B cell (primary cell): ENCODE results near the gene CLEC19A. TPM values are rescaled to one million over a fixed set of nuclear protein-coding genes. Genes with fewer than 3 reads are reported as not detected.

Source experiments
- ATAC-seq: fragments of 200-7000 bp; cut with Tn5 transposase; one replicate; pipeline ENCODE4 v1.10.0; 2021; ENCODE audit warnings: low read depth, mild to moderate bottlenecking, moderate number of reproducible peaks, moderate library complexity
- CTCF ChIA-PET: fragments of 350-600 bp; sonication (Branson Sonifier 250); formaldehyde crosslinking; loops from one replicate; lab custom pipeline; 2021; ENCODE audit warnings: antibody characterized with exemption, inconsistent platforms; lab: Charles Lee
- POLR2A ChIA-PET: fragments of 350-600 bp; sonication (Branson Sonifier 250); formaldehyde crosslinking; loops from one replicate; lab custom pipeline; 2021; ENCODE audit warnings: antibody characterized with exemption; lab: Charles Lee
- DNase-seq: peaks from one replicate; pipeline ENCODE4 v3.0.0; 2013
- H2AFZ ChIP-seq: 2 replicates; pipeline ENCODE4 v1.6.1; 2012; ENCODE audit warnings: mild to moderate bottlenecking, low read depth, low read length; ENCODE audit not compliant: insufficient read depth, poor library complexity, severe bottlenecking
- H3K27ac ChIP-seq, 2 donors: 1 replicate in 1 of 2; 2 replicates in 1 of 2; pipeline ENCODE4 v1.5.1; 2012 to 2013; ENCODE audit warnings: low read length in 2 of 2, mild to moderate bottlenecking in 2 of 2, moderate library complexity in 1 of 2
- H3K27me3 ChIP-seq, 4 experiments: fragments of 200-600 bp in 1 of 4; sonication (generic) in 1 of 4; replicated peaks in 1 of 4; 1 replicate in 2 of 4; 2 replicates in 2 of 4; pipeline versions ENCODE4 v1.6.1 to v1.7.0; 2013 to 2016; ENCODE audit warnings: low read length in 3 of 4, mild to moderate bottlenecking in 2 of 4, mixed read lengths in 1 of 4, moderate library complexity in 1 of 4; ENCODE audit not compliant: insufficient read depth in 4 of 4, control insufficient read depth in 3 of 4; ENCODE audit errors: control extremely low read depth in 1 of 4
- H3K36me3 ChIP-seq, 2 experiments: replicated peaks in 1 of 2; 1 replicate in 1 of 2; 2 replicates in 1 of 2; pipeline versions ENCODE4 v1.6.1 to v1.7.1; 2013; ENCODE audit warnings: low read length in 1 of 2; ENCODE audit not compliant: insufficient read depth in 2 of 2, control insufficient read depth in 1 of 2; ENCODE audit errors: control extremely low read depth in 1 of 2, extremely low read depth in 1 of 2
- H3K4me1 ChIP-seq, 2 donors: fragments of 200-600 bp in 1 of 2; sonication (generic) in 1 of 2; 1 replicate in 1 of 2; 2 replicates in 1 of 2; pipeline versions ENCODE4 v1.5.1 to v1.6.1; 2013 to 2017; ENCODE audit warnings: low read length in 2 of 2; ENCODE audit not compliant: control insufficient read depth in 2 of 2, insufficient read depth in 2 of 2
- H3K4me2 ChIP-seq: replicated peaks from 2 replicates; pipeline ENCODE3; 2012; ENCODE audit warnings: mild to moderate bottlenecking, low read depth, low read length; ENCODE audit not compliant: poor library complexity, severe bottlenecking
- H3K4me3 ChIP-seq, 5 experiments: fragments of 200-600 bp in 1 of 5; sonication (generic) in 1 of 5; 1 replicate in 3 of 5; 2 replicates in 2 of 5; pipeline versions ENCODE4 v1.5.1 to v1.7.0; 2011 to 2016; ENCODE audit warnings: low read length in 4 of 5, mild to moderate bottlenecking in 4 of 5, low read depth in 2 of 5, control low read depth in 1 of 5, moderate library complexity in 1 of 5; ENCODE audit not compliant: insufficient read depth in 1 of 5; ENCODE audit errors: control extremely low read depth in 1 of 5, extremely low read depth in 1 of 5
- H3K79me2 ChIP-seq: fragments of 200-600 bp; sonication (generic); one replicate; pipeline ENCODE4 v1.6.0; 2016; ENCODE audit warnings: low read length; ENCODE audit not compliant: control insufficient read depth, insufficient read depth
- H3K9ac ChIP-seq: fragments of 200-600 bp; sonication (generic); 2 replicates; pipeline ENCODE4 v1.6.1; 2017; ENCODE audit warnings: mild to moderate bottlenecking, low read length, moderate library complexity
- H3K9me3 ChIP-seq, 3 donors: one replicate each; pipeline versions ENCODE4 v1.6.1 to v1.7.1; 2013; ENCODE audit warnings: low read length in 2 of 3; ENCODE audit not compliant: control insufficient read depth in 2 of 3, insufficient read depth in 1 of 3; ENCODE audit errors: control extremely low read depth in 1 of 3
- H4K20me1 ChIP-seq: 2 replicates; pipeline ENCODE4 v1.6.0; 2012; ENCODE audit warnings: mild to moderate bottlenecking, low read length; ENCODE audit not compliant: insufficient read depth, control insufficient read depth, poor library complexity, severe bottlenecking
- H3K27ac Mint-ChIP-seq: one replicate; pipeline ENCODE4 v1.8.0; 2021; ENCODE audit warnings: mixed read lengths
- H3K27me3 Mint-ChIP-seq: one replicate; pipeline ENCODE4 v1.8.0; 2021; ENCODE audit warnings: mixed read lengths
- H3K4me1 Mint-ChIP-seq: one replicate; pipeline ENCODE4 v1.8.0; 2021; ENCODE audit warnings: mixed read lengths
- H3K4me3 Mint-ChIP-seq: one replicate; pipeline ENCODE4 v1.8.0; 2021; ENCODE audit warnings: mixed read lengths
- H3K9me3 Mint-ChIP-seq: one replicate; pipeline ENCODE4 v1.8.0; 2022; ENCODE audit warnings: mixed read lengths; ENCODE audit not compliant: insufficient read depth
- EZH2 ChIP-seq: IDR thresholded peaks from 2 replicates; pipeline ENCODE4 v1.6.1; 2012; ENCODE audit warnings: borderline replicate concordance, low read depth, mild to moderate bottlenecking, moderate library complexity, low read length; ENCODE audit not compliant: insufficient read depth, poor library complexity, severe bottlenecking
- WGBS: methylation state at CpG from one replicate; pipeline ENCODE4 v1.1.5; 2013; ENCODE audit warnings: missing lambda C conversion rate; ENCODE audit not compliant: insufficient coverage; 5-methylcytosine and 5-hydroxymethylcytosine counted together
- intact Hi-C: fragments of 100-400 bp; cut with micrococcal nuclease; formaldehyde crosslinking; loops from one replicate; pipeline ENCODE4 v1.10.0; 2022
- polyA plus RNA-seq: library from polyadenylated mRNA; depleted of rRNA; stranded (reverse); fragments of >200 nt; gene quantifications from 2 replicates; pipeline ENCODE4 v1.2.3, GENCODE V29; 2012
- total RNA-seq, 2 donors: library from RNA; stranded (reverse); fragments of 120-200 nt in 1 of 2; gene quantifications; 1 replicate in 1 of 2; 2 replicates in 1 of 2; pipeline versions ENCODE4 v1.2.3 to v1.2.4, GENCODE V29; 2013 to 2022
- TF ChIP-seq, protein P1 (sequence below): fragments of 200-600 bp; IDR thresholded peaks from one replicate; pipeline ENCODE4 v1.8.0; 2022; ENCODE audit warnings: antibody characterized with exemption, mild to moderate bottlenecking

CLEC19A gene
- total and polyA plus RNA-seq, 2 donors (not counting 1 experiment from before 2014, with no cell fraction given), result not detected

DNA sequence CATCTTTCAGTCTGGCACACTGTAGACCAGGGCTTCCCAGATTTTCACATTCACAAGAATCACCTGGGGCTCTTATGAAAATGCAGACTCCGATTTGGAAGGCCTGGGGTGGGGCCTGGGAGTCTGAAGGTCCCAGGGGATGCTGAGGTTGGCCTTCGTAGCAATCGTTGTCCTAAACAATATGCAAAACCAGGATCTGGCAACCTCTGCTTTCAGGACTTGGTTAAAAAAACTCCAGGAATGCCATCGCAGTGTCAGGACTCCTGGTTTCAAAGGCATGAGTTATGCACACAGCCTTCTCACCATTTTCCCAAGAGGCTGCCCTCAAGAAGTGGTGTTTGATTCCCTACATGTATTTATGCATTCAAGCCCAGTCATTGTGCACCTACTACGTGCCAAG lies 6.7 kb downstream of the CLEC19A start:
- intact Hi-C loops, result no loop called here
- H3K9ac ChIP-seq, result no peak overlapping the region

DNA sequence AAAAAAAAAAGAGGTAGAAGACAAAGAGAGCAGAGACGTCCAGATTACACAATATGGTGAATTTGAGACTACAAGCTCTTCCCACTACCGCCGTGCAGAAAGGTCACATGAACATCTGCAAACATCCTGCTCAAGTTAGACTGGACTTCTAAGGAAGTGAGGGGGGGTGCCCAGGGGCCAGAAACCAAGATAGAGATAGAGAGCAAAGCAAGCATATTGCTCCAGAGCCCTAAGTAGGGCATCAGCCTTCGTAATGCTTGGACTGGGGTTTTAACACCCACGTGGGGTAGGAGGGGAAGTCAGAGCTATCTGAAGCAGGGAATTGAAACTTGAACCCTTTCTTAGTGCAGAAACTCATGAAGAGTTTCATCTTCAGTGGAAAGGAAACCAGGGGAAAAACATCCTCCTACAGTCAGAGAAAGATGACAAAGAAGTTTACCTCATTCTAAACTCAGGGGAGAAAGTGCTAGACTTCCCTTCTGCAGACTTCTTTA lies 8.7 kb downstream of the CLEC19A start:
- no peak for TF ChIP-seq EZH2
- TF ChIP-seq, protein P1, sequence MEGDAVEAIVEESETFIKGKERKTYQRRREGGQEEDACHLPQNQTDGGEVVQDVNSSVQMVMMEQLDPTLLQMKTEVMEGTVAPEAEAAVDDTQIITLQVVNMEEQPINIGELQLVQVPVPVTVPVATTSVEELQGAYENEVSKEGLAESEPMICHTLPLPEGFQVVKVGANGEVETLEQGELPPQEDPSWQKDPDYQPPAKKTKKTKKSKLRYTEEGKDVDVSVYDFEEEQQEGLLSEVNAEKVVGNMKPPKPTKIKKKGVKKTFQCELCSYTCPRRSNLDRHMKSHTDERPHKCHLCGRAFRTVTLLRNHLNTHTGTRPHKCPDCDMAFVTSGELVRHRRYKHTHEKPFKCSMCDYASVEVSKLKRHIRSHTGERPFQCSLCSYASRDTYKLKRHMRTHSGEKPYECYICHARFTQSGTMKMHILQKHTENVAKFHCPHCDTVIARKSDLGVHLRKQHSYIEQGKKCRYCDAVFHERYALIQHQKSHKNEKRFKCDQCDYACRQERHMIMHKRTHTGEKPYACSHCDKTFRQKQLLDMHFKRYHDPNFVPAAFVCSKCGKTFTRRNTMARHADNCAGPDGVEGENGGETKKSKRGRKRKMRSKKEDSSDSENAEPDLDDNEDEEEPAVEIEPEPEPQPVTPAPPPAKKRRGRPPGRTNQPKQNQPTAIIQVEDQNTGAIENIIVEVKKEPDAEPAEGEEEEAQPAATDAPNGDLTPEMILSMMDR, result no peak
- H3K4me2 ChIP-seq, result peak overlapping the region; percentile 57
- CTCF ChIA-PET, result interaction anchor here (0.8 kb wide), 1 partner anchor 81 kb away, joined by 3 read pairs; no protein-coding TSS in a partner anchor
- no peaks in the 10 kb centered on the region for H4K20me1 ChIP-seq
- intact Hi-C loops, result no loop called here
- H3K4me1 Mint-ChIP-seq, result peaks cover 18% of the 10 kb centered on the region
- peak overlapping the region; percentile 32 for H3K9ac ChIP-seq
- H3K27me3 Mint-ChIP-seq, result no peaks in the 10 kb centered on the region
- POLR2A ChIA-PET, result interaction anchor here (0.6 kb wide), 1 partner anchor 9 kb away, joined by 3 read pairs; no protein-coding TSS in a partner anchor
- peak overlapping the region in 1 of 5 experiments; percentile 24 for H3K4me3 ChIP-seq
- H3K27me3 ChIP-seq, result no peaks in the 10 kb centered on the region
- no peaks in the 10 kb centered on the region for H3K36me3 ChIP-seq
- peak; percentile 77 for ATAC-seq
- peak overlapping the region; percentile 33 for H3K4me3 Mint-ChIP-seq
- H3K27ac ChIP-seq, result peak overlapping the region in 1 of 2 donors; percentile 30
- H3K79me2 ChIP-seq, result no peaks in the 10 kb centered on the region
- no peaks in the 10 kb centered on the region for H3K9me3 Mint-ChIP-seq
- H3K4me1 ChIP-seq, result peaks cover 11 to 14% of the 10 kb centered on the region in 2 donors
- DNase-seq, result peak; percentile 35
- H3K9me3 ChIP-seq, result no peaks in the 10 kb centered on the region
- peak overlapping the region; percentile 29 for H3K27ac Mint-ChIP-seq
- 14% methylated on average over 4 of the region's 5 CpGs for WGBS
- H2AFZ ChIP-seq, result peak overlapping the region; percentile 64

More for the DNA sequence above, 6.7 kb downstream of the CLEC19A start:
- H3K4me1 ChIP-seq, result peaks cover 11 to 14% of the 10 kb centered on the region in 2 donors
- no peak overlapping the region for H3K4me3 ChIP-seq
- H2AFZ ChIP-seq, result no peak overlapping the region
- ChIA-PET CTCF (no interaction called here), POLR2A (no interaction called here)
- no peaks in the 10 kb centered on the region for H3K27me3 ChIP-seq
- Mint-ChIP-seq H3K9me3 (no peaks in the 10 kb centered on the region), H3K27ac (no peak overlapping the region), H3K4me3 (no peak overlapping the region), H3K4me1 (peaks cover 18% of the 10 kb centered on the region), H3K27me3 (no peaks in the 10 kb centered on the region)
- 77% methylated on average over 4 of the region's 5 CpGs for WGBS
- no peaks in the 10 kb centered on the region for H3K36me3 ChIP-seq
- H3K27ac ChIP-seq, result no peak overlapping the region
- ATAC-seq, result no peak
- H3K4me2 ChIP-seq, result no peak overlapping the region
- TF ChIP-seq, protein P1, result no peak
- no peak for TF ChIP-seq EZH2
- H4K20me1 ChIP-seq, result no peaks in the 10 kb centered on the region
- no peak for DNase-seq
- no peaks in the 10 kb centered on the region for H3K79me2 ChIP-seq
- no peaks in the 10 kb centered on the region for H3K9me3 ChIP-seq
